ENCODE results near the gene SUSD2. TPM values are rescaled to one million over a fixed set of nuclear protein-coding genes. Genes with fewer than 3 reads are reported as not detected.

Gene SUSD2
- total RNA-seq, 4 donors from 2014 or later: 0.82 to 2.4 (median 2.0) TPM

DNA sequence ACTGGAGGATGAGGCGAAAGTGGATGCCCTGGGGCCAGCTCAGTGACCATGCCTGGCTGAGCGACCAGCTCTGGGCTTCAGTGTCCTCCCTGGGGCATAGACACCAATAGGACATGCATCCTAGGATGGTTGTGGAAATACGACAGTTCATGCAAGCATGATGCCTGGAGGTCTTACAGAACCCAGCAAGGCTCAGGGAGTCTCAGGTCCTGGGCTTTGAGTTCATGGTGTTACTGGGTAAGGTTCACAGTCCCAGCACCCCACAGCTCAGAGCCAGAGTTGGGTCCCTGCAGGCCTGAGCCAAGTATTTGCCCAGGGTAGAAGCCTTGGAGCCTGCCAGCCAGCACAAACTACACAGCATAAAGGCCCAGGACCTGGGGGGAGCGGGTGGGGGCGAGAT, 4.2 kb upstream of the SUSD2 start:
- TF ChIP-seq CTCF (IDR thresholded peaks at IDR 0.05; ENCODE audit: low read depth): no peak

- TF ChIP-seq CTCF (IDR thresholded peaks at IDR 0.05; ENCODE audit: low read depth): no peak
These were observed 3.8 kb upstream of the SUSD2 start for GRCh38 chr22:24177456-24177855.

GRCh38 chr22:24178021-24178431, 3.3 kb upstream of the SUSD2 start:
- TF ChIP-seq CTCF (IDR thresholded peaks at IDR 0.05; ENCODE audit: low read depth): no peak

DNA sequence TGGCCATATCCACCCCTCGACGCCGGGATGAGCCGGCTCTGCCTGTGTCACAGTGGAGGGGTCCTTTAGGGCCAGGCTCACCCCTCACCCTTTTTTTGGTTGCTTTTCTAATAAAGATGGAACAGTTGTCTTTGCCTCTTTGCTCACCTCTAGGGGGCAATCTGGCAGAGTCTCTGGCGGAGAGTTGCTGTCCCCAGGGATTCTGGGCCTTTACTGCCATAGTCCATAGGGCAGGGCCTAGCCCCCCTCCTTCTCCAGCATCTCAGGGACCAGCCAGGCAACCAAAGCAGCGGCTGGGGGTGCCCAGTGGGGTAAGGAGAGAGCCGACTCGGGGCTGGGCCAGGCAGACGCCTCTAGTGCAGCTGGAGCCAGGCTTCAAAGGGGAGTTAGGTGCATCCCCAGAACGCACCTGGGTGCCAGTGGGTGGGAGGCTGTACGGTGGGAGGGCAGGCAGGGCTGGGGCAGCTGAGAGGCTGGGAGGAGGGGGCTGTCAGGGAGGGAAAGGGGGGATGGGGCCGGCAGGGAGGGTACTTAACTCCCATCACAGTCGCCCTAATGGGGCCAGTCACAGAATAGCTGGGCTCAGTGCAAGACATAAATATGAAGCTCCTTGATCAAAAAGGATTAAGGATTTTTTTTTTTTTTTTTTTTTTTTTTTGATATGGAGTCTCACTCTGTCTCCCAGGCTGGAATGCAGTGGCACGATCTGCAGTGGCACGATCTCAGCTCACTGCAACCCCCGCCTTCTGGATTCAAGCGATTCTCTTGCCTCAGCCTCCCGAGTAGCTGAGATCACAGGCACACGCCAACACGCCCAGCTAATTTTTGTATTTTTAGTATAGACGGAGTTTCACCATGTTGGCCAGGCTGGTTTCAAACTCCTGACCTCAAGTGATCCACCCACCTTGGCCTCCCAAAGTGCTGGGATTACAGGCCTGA, 2.5 kb upstream of the SUSD2 start:
- TF ChIP-seq CTCF (IDR thresholded peaks at IDR 0.05; ENCODE audit: low read depth): no peak

DNA sequence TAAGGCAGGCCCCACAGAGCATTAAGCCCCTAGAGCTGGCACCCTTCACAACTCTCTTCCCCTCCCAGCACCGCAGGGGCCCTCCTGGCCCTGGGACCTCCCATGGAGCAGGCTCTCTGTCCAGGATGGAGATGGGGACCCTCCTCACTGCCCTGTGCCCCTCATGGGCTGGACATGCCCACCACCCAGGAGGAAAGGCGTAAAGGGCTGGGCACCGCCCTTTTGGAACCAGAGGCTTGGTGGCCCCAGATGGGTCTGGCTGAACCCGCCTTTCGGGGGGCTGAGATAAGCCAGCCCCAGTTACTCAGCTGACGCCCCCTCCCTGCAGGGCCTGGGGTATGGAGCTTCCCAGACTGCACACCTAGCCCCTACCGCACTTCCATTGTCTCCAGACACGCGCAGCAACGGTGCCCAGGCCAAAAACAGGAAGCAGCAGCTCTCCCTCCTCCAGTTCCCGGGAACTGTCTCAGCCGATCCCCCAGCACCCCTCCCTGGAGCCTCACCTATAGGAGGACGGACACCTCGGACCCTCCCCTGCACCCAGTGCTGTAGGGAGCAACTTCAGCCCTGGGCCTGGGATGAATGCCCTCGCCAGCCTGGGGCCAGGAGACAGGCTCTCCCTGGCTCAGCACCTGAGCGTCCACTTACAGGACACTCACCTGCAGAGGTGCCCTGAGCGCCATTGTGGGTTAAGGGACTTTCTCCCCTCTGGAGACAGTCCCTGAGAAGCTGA, 1.6 kb upstream of the SUSD2 start:
- TF ChIP-seq CTCF (IDR thresholded peaks at IDR 0.05; ENCODE audit: low read depth): no peak

GRCh38 chr22:24180316-24181087, 785 bp upstream of the SUSD2 start:
- TF ChIP-seq CTCF (IDR thresholded peaks at IDR 0.05; ENCODE audit: low read depth): no peak
